ENCODE data around the gene RNU6-9.

Gene RNU6-9

DNA sequence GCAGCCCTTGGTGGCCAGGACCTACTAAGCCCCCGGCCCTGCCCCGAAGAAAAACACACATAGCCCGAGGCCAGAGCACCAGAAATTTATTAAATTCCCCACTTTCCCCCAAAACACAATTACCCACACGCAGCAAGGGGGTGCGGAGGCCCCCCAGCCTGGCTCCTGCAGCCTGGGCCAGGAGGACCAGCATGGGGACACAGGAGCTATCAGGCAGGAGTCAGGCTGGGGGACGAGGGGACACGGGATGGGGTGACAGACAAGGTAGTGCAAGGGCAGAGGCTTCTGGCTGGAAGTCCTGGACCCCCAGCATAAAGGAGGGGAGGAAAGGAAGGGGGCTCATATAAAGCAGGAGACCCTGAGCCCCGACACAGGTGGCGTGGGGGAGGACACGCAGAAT lies 3.1 kb downstream of the RNU6-9 start:
- TF ChIP-seq, protein P1, sequence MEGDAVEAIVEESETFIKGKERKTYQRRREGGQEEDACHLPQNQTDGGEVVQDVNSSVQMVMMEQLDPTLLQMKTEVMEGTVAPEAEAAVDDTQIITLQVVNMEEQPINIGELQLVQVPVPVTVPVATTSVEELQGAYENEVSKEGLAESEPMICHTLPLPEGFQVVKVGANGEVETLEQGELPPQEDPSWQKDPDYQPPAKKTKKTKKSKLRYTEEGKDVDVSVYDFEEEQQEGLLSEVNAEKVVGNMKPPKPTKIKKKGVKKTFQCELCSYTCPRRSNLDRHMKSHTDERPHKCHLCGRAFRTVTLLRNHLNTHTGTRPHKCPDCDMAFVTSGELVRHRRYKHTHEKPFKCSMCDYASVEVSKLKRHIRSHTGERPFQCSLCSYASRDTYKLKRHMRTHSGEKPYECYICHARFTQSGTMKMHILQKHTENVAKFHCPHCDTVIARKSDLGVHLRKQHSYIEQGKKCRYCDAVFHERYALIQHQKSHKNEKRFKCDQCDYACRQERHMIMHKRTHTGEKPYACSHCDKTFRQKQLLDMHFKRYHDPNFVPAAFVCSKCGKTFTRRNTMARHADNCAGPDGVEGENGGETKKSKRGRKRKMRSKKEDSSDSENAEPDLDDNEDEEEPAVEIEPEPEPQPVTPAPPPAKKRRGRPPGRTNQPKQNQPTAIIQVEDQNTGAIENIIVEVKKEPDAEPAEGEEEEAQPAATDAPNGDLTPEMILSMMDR (IDR thresholded peaks at IDR 0.05; ENCODE audit: control insufficient read depth, insufficient read depth, low read depth, low read length, missing control alignments): no peak
- no peak overlapping the region for H3K4me3 ChIP-seq (ENCODE audit: control insufficient read depth, low read depth, low read length)
- DNase-seq (ENCODE audit: low read depth): no peak

DNA sequence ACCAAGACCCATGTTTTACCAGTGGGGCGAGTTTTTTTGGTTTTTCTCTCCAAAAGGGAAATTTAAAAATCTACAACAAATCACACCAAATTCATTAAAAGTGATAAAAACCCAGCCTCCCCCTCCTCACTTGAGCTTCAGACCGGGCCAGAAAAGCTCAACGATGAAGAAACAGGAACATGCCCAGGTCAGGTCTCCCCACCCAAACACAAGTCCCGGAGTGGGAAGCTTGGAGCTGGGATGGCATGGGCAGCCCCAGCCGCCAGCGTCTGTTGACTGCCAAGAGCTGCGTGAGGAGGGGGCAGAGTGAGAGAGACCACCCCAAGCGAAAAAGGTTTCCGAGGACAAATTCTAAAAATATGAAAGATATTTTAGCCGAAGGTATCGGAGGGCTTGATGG lies 3.7 kb downstream of the RNU6-9 start:
- DNase-seq (ENCODE audit: low read depth): no peak
- no peak overlapping the region for H3K4me3 ChIP-seq (ENCODE audit: control insufficient read depth, low read depth, low read length)
- TF ChIP-seq, protein P1 (IDR thresholded peaks at IDR 0.05; ENCODE audit: control insufficient read depth, insufficient read depth, low read depth, low read length, missing control alignments): no peak

DNA sequence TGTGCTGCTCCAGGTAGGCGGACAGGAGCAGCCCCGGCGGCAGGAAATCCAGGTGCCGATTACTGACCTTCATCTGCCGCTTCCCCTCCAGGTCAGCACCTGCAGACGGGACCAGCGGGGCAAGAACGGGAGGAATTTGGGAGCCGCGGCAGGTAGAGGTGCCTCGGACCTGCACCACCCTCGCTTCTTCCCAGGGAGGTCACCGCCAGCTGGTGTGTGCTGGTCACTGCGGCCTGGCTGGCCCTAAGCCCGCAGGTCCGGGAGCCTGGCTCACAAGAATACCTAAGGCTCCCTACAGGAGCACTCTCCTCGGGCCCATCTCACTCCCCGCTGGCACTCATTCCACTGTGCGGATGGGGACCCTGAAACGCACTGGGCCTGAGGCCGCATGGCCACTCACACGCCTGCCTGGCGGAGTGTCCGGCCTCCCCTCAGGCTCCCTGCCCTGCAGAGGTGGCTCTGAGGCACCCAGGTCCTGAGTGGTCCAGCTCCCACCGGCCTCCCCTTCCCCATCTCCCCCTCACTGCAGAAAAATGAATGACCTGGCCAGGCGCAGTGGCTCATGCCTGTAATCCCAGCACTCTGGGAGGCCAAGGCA lies 4.3 kb downstream of the RNU6-9 start:
- no peak overlapping the region for H3K4me3 ChIP-seq (ENCODE audit: control insufficient read depth, low read depth, low read length)
- DNase-seq (ENCODE audit: low read depth): no peak
- TF ChIP-seq, protein P1 (IDR thresholded peaks at IDR 0.05; ENCODE audit: control insufficient read depth, insufficient read depth, low read depth, low read length, missing control alignments): peak; percentile 9

DNA sequence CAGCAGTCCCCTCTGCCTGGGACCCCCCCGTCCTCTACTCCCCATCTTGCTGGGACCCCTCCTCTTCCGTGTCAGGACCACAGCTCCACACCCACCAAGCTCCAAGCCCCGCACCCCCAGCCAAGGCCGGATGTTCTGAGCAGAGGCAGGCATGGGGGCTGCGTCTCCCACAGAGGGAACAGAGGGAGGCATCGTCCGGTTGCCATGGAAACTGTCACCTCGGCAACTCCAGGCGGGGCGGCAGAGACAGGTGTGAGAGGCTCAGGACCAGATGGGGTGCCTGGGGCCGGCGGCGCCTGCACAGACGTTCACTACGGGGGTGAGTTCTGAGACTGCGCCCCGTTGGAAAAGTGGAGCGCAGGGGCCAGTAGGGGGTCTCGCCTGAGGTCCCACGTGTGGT lies 5.4 kb downstream of the RNU6-9 start:
- DNase-seq (ENCODE audit: low read depth): no peak
- no peak overlapping the region for H3K4me3 ChIP-seq (ENCODE audit: control insufficient read depth, low read depth, low read length)
- TF ChIP-seq, protein P1 (IDR thresholded peaks at IDR 0.05; ENCODE audit: control insufficient read depth, insufficient read depth, low read depth, low read length, missing control alignments): no peak

DNA sequence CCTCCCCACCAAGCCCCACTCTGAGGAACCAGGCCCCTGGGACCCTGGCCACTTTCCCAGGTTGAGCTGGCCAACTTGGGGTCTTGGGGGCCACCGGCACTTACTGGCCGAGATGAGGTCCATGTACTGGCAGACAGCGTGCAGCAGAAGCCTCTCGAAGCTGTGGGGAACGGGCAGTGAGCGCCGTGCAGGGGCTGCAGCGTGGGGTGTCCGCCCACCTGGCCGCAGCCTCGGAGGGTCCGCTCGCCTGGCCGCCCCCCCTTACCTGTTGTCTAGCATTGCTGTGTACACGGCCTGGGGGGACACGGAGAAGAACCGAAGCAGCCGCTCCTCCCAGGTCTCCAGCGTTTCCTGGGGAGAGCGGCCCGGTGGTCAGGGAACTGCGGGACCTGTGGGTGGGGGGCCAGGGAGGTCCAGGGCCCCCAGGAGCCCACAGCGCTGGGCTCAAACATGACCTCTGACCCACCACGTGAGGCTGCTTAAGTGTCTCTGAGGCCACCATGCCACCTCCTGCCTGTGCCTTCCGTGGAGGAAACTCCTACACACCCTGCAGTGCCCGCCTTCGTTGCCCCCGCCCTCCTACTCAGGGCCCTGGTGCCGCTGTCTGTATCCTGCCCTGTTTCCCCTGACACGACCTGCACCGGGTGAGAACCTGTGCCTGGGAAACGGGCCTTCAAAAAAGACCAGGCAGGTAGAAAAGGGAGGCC lies 6.2 kb downstream of the RNU6-9 start:
- no peak for DNase-seq (ENCODE audit: low read depth)
- TF ChIP-seq, protein P1 (IDR thresholded peaks at IDR 0.05; ENCODE audit: control insufficient read depth, insufficient read depth, low read depth, low read length, missing control alignments): no peak
- no peak overlapping the region for H3K4me3 ChIP-seq (ENCODE audit: control insufficient read depth, low read depth, low read length)

DNA sequence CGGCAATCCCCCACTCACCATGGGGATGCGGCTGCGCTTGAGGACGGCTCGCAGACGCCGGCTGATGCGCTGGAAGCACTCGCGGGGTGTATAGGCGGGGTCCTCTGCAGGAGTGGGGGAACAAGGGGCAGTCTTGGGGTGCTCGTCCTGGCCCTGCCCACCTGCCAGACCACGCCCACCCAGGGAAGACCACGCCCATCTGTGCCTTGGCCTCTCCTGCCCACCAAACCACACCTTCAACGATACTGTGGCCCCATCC lies 6.7 kb downstream of the RNU6-9 start:
- no peak for DNase-seq (ENCODE audit: low read depth)
- H3K4me3 ChIP-seq (ENCODE audit: control insufficient read depth, low read depth, low read length): no peak overlapping the region
- TF ChIP-seq, protein P1 (IDR thresholded peaks at IDR 0.05; ENCODE audit: control insufficient read depth, insufficient read depth, low read depth, low read length, missing control alignments): no peak
